Activated T-helper 17 cell treated with anti-CD3 and anti-CD28 coated beads, Interleukin-2, amount 50 U/mL, for 72 hours (primary cell): ENCODE measurements around the gene BMF. TPM values are rescaled to one million over a fixed set of nuclear protein-coding genes. Genes with fewer than 3 reads are reported as not detected.
A peak's percentile ranks its signal among the peaks of the same experiment; 100 is the strongest.
"Not testable (repeated sequence)": the region's sequence is repeated elsewhere in the genome, so short reads cannot be mapped to it uniquely, and the experiment has no call there.

ENCODE experiments used
- ATAC-seq: fragments of 150-1000 bp; cut with Tn5 transposase; replicated peaks from 2 replicates; pipeline ENCODE4 v1.10.0; 2021; ENCODE audit warnings: mild to moderate bottlenecking, moderate library complexity
- H3K27ac Mint-ChIP-seq: one replicate; pipeline ENCODE4 v1.8.0; 2022; ENCODE audit warnings: mixed read lengths
- H3K27me3 Mint-ChIP-seq: one replicate; pipeline ENCODE4 v1.8.0; 2022; ENCODE audit warnings: mixed read lengths
- H3K36me3 Mint-ChIP-seq: one replicate; pipeline ENCODE4 v1.8.0; 2022; ENCODE audit warnings: low read depth, mild to moderate bottlenecking, mixed read lengths
- H3K4me1 Mint-ChIP-seq: one replicate; pipeline ENCODE4 v1.8.0; 2022; ENCODE audit warnings: mixed read lengths
- H3K4me3 Mint-ChIP-seq: one replicate; pipeline ENCODE4 v1.8.0; 2022; ENCODE audit warnings: mild to moderate bottlenecking, mixed read lengths
- H3K9me3 Mint-ChIP-seq: one replicate; pipeline ENCODE4 v1.8.0; 2022; ENCODE audit warnings: mixed read lengths
- total RNA-seq, 2 donors: library from RNA; stranded (reverse); gene quantifications; one replicate each; pipeline ENCODE4 v1.2.3, GENCODE V29; 2022

BMF gene
- total RNA-seq, 2 donors from 2014 or later, result 3.2 to 19.3 TPM

- ATAC-seq, result no peak
These were observed 17.8 kb downstream of the BMF start for GRCh38 chr15:40090774-40091455.

DNA sequence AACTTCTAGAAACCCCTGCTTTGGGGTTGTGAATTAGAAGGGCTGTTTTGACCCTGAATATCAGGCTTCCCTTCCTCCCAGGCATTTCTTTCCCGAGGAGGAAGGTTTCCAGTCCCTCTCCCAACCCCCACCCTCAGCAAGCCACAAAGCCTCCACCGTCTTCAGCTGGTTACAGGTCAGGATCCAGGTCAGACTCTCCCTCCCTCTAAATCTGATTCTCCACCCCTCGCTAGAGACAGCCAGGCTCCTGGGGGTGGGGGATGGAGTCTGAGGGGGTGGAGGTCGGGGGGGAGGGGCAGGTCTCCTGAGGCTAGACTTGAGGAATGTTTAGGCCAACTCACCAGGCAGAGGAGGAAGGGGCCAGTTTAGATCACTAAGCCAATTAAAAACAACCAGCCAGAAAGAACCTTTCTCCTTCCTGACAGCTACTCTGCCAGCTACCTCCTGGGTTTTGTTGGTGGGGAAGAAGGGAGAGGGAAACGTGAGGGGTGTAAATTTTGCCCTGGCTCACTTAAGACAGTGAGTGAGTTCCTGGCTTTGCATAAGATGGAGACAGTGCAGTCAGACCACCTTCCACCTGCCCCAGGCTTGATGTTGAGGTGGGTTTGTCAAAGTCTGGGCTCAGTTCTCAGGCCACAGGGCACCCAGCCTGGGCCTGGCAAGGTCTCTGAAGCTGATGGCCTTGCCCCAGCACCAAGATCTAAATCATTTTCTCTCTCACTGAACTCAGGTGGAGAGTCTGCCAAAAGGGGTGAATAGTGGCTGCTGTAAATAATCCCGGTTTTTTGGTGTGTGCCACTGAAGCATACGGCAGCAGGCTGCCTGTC, 19.5 kb downstream of the BMF start:
- H3K27ac Mint-ChIP-seq, result no peak overlapping the region
- ATAC-seq, result no peak
- no peaks in the 10 kb centered on the region for H3K9me3 Mint-ChIP-seq
- no peak overlapping the region for H3K4me3 Mint-ChIP-seq
- H3K27me3 Mint-ChIP-seq, result peaks cover 4% of the 10 kb centered on the region
- no peaks in the 10 kb centered on the region for H3K36me3 Mint-ChIP-seq
- no peaks in the 10 kb centered on the region for H3K4me1 Mint-ChIP-seq

More at GRCh38 chr15:40090774-40091455, 17.8 kb downstream of the BMF start:
- no peak overlapping the region for H3K4me3 Mint-ChIP-seq
- no peaks in the 10 kb centered on the region for H3K36me3 Mint-ChIP-seq
- H3K27me3 Mint-ChIP-seq, result no peaks in the 10 kb centered on the region
- no peaks in the 10 kb centered on the region for H3K4me1 Mint-ChIP-seq
- no peak overlapping the region for H3K27ac Mint-ChIP-seq
- H3K9me3 Mint-ChIP-seq, result no peaks in the 10 kb centered on the region

- no peak for ATAC-seq
- H3K4me1 Mint-ChIP-seq, result no peaks in the 10 kb centered on the region
- H3K27ac Mint-ChIP-seq, result no peak overlapping the region
- H3K9me3 Mint-ChIP-seq, result no peaks in the 10 kb centered on the region
- H3K27me3 Mint-ChIP-seq, result peaks cover 11% of the 10 kb centered on the region
- H3K36me3 Mint-ChIP-seq, result no peaks in the 10 kb centered on the region
- no peak overlapping the region for H3K4me3 Mint-ChIP-seq
These were observed 20.4 kb downstream of the BMF start for GRCh38 chr15:40087991-40088928.

- no peaks in the 10 kb centered on the region for H3K4me1 Mint-ChIP-seq
- no peak for ATAC-seq
- no peak overlapping the region for H3K4me3 Mint-ChIP-seq
- no peak overlapping the region for H3K27ac Mint-ChIP-seq
- peaks cover 16% of the 10 kb centered on the region for H3K27me3 Mint-ChIP-seq
- H3K9me3 Mint-ChIP-seq, result no peaks in the 10 kb centered on the region
- no peaks in the 10 kb centered on the region for H3K36me3 Mint-ChIP-seq
These were observed 21.4 kb downstream of the BMF start for GRCh38 chr15:40087068-40087810.

GRCh38 chr15:40085266-40085665, 23.4 kb downstream of the BMF start:
- H3K36me3 Mint-ChIP-seq, result no peaks in the 10 kb centered on the region
- H3K27me3 Mint-ChIP-seq, result peaks cover 27% of the 10 kb centered on the region
- no peak overlapping the region for H3K27ac Mint-ChIP-seq
- no peaks in the 10 kb centered on the region for H3K9me3 Mint-ChIP-seq
- peaks cover 8% of the 10 kb centered on the region for H3K4me1 Mint-ChIP-seq
- H3K4me3 Mint-ChIP-seq, result no peak overlapping the region
- ATAC-seq, result peak; percentile 32

GRCh38 chr15:40084650-40085049, 24.0 kb downstream of the BMF start:
- Mint-ChIP-seq H3K4me1 (peaks cover 10% of the 10 kb centered on the region), H3K27ac (no peak overlapping the region)

DNA sequence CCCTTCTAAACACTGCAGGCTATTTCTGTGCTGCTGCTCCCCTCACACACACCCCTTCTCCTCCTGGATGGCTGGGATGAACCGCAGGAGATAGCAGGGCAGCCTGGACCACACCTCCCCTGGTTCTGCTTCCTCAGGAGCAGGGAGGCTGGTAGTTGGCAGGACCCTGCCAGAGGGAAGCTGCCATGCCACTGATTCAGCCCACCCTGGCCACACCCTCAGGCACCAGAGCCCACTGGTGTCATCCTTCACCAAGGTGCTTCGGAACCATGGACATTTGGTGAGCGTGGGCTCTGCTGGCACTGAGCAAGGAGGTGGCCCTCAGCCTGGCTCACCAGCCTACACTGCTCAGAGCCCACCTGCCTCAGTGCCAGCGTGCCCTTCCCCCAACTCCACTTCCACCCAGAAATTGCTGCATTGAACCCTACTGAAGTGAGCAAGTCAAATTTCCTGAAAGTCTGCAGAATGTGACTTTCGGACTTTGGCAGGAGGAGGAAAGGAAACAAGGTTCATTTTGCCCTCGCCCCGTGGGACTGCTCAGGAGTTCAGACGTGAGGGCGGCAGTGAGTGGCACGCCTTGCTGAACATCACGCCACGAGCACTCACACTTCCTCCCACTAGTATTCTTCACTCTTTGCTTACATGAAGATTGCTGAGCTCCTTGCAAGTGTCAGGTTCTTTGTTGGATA, 26.3 kb downstream of the BMF start:
- Mint-ChIP-seq H3K4me1 (peaks cover 10% of the 10 kb centered on the region), H3K9me3 (no peaks in the 10 kb centered on the region), H3K27me3 (peaks cover 27% of the 10 kb centered on the region), H3K36me3 (no peaks in the 10 kb centered on the region), H3K4me3 (no peak overlapping the region), H3K27ac (no peak overlapping the region)
- no peak for ATAC-seq

More at GRCh38 chr15:40084650-40085049, 24.0 kb downstream of the BMF start:
- Mint-ChIP-seq H3K4me3 (no peak overlapping the region), H3K9me3 (no peaks in the 10 kb centered on the region), H3K36me3 (no peaks in the 10 kb centered on the region), H3K27me3 (peaks cover 27% of the 10 kb centered on the region)
- no peak for ATAC-seq

- Mint-ChIP-seq H3K4me1 (peaks cover 10% of the 10 kb centered on the region), H3K9me3 (no peaks in the 10 kb centered on the region), H3K27ac (no peak overlapping the region), H3K4me3 (peak overlapping the region; percentile 33), H3K27me3 (peaks cover 27% of the 10 kb centered on the region), H3K36me3 (no peaks in the 10 kb centered on the region)
- ATAC-seq, result no peak
These were observed 26.9 kb downstream of the BMF start for GRCh38 chr15:40081691-40082194.

GRCh38 chr15:40080847-40081246, 27.8 kb downstream of the BMF start:
- ATAC-seq, result no peak
- Mint-ChIP-seq H3K36me3 (no peaks in the 10 kb centered on the region), H3K4me3 (no peak overlapping the region), H3K27ac (no peak overlapping the region), H3K9me3 (no peaks in the 10 kb centered on the region), H3K27me3 (peaks cover 27% of the 10 kb centered on the region), H3K4me1 (peaks cover 10% of the 10 kb centered on the region)

- H3K36me3 Mint-ChIP-seq, result no peaks in the 10 kb centered on the region
- H3K9me3 Mint-ChIP-seq, result no peaks in the 10 kb centered on the region
These were observed 28.6 kb downstream of the BMF start for GRCh38 chr15:40080104-40080503.

DNA sequence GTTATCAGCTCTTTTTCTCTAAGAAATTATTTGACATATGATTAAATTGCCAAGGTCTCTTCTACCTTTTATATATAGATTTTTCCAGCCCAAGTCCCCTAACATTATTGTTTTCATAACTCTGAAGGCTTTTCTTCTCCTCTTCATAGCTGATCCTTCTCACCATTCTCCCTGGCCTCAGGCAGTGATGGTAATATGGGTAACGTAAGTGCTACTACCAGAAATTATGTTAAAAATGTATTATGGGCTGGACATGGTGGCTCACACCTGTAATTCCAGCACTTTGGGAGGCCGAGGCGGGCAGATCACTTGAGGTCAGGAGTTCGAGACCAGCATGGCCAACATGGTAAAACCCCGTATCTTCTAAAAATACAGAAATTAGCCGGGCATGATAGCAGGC, 29.2 kb downstream of the BMF start:
- no peak overlapping the region for H3K4me3 Mint-ChIP-seq
- H3K27me3 Mint-ChIP-seq, result peaks cover 26% of the 10 kb centered on the region
- H3K27ac Mint-ChIP-seq, result no peak overlapping the region
- no peaks in the 10 kb centered on the region for H3K9me3 Mint-ChIP-seq
- no peaks in the 10 kb centered on the region for H3K36me3 Mint-ChIP-seq
- H3K4me1 Mint-ChIP-seq, result peaks cover 10% of the 10 kb centered on the region
- ATAC-seq, result no peak

More at GRCh38 chr15:40080104-40080503, 28.6 kb downstream of the BMF start:
- Mint-ChIP-seq H3K4me1 (peaks cover 10% of the 10 kb centered on the region), H3K4me3 (no peak overlapping the region), H3K27ac (no peak overlapping the region), H3K27me3 (peaks cover 31% of the 10 kb centered on the region)
- ATAC-seq, result no peak

DNA sequence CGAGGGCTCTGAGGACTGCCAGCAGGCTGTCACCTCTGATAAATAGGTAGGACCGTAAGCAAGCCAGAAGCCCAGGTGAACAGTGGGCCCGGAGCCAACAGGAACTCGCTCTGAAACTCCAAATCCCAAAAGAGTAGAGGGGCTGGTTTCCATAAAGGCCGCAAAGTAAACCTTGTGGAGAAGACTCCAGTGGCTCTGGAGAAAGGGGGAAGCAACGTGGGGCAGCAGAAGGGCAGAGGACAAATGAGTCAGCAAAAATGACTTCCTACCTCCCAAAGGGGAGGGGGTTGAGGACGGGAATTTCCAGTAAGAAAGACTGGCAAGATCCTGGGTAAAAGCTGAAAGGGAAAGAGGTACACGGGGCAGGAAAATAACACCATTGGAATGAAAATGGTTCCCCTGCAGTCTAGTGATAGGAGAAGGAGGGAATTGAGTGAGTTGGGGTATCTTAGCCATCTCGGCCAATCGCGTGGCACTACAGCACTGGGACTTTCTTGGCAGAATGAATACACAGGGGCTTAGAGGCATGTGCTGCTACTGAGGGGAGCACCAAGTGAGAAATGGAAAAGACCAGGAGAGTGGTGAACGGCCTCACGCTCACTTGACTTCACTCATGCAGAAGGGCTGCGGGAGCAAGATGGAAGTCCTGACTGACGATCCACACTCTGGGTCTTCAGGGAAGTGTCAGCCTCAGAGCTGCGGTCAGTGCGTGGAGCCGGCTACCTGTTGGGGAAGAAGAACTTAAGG, 33.2 kb downstream of the BMF start:
- no peaks in the 10 kb centered on the region for H3K36me3 Mint-ChIP-seq
- H3K4me3 Mint-ChIP-seq, result no peak overlapping the region
- H3K9me3 Mint-ChIP-seq, result no peaks in the 10 kb centered on the region
- H3K4me1 Mint-ChIP-seq, result peaks cover 9% of the 10 kb centered on the region
- ATAC-seq, result no peak
- no peak overlapping the region for H3K27ac Mint-ChIP-seq
- H3K27me3 Mint-ChIP-seq, result peaks cover 12% of the 10 kb centered on the region

DNA sequence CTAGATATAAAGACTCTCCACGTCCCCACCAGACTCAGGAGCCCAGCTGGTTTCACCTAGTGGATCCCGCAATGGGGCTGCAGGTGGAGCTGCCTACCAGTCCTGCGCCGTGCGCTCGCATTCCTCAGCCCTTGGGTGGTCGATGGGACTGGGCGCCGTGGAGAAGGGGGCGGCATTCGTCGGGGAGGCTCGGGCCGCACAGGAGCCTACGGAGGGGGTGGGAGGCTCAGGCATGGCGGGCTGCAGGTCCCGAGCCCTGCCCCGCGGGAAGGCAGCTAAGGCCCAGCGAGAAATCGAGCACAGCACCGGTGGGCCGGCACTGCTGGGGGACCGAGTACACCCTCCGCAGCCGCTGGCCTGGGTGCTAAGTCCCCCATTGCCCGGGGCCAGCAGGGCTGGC, 34.0 kb downstream of the BMF start:
- H3K4me3 Mint-ChIP-seq, ATAC-seq, H3K9me3 Mint-ChIP-seq, H3K27ac Mint-ChIP-seq, H3K36me3 Mint-ChIP-seq, H3K4me1 Mint-ChIP-seq: not testable (repeated sequence)
- peaks cover 12% of the 10 kb centered on the region for H3K27me3 Mint-ChIP-seq
